ENCODE data around the gene ANKRD11.

The ANKRD11 gene

GRCh38 chr16:89460556-89460955 is 29.8 kb downstream of the ANKRD11 start:
- Histone ChIP-seq H3K4me3 (ENCODE audit: severe bottlenecking) (no peak overlapping the region), H3K9me3 (ENCODE audit: severe bottlenecking) (no peaks in the 10 kb centered on the region), H3K27me3 (ENCODE audit: insufficient read depth, poor library complexity, severe bottlenecking) (no peaks in the 10 kb centered on the region), H3K36me3 (ENCODE audit: low read depth) (peaks cover 12% of the 10 kb centered on the region), H3K27ac (ENCODE audit: poor library complexity, severe bottlenecking) (peak overlapping the region; percentile 87), H3K4me1 (ENCODE audit: insufficient read depth, poor library complexity, severe bottlenecking) (peaks cover 33% of the 10 kb centered on the region)
- DNase-seq (ENCODE audit: low spot score) (no peak), ATAC-seq (ENCODE audit: low read depth) (no peak)
- no peak for TF ChIP-seq CTCF (IDR thresholded peaks at IDR 0.05; ENCODE audit: poor library complexity, severe bottlenecking)

GRCh38 chr16:89458967-89459366 is 31.4 kb downstream of the ANKRD11 start:
- no peak for DNase-seq (ENCODE audit: low spot score)
- H3K4me1 ChIP-seq (ENCODE audit: insufficient read depth, poor library complexity, severe bottlenecking): peaks cover 41% of the 10 kb centered on the region
- H3K36me3 ChIP-seq (ENCODE audit: low read depth): peaks cover 16% of the 10 kb centered on the region
- TF ChIP-seq CTCF (IDR thresholded peaks at IDR 0.05; ENCODE audit: poor library complexity, severe bottlenecking): no peak
- ATAC-seq (ENCODE audit: low read depth): peak; percentile 36
- peak overlapping the region; percentile 87 for H3K27ac ChIP-seq (ENCODE audit: poor library complexity, severe bottlenecking)
- no peaks in the 10 kb centered on the region for H3K27me3 ChIP-seq (ENCODE audit: insufficient read depth, poor library complexity, severe bottlenecking)
- no peak overlapping the region for H3K4me3 ChIP-seq (ENCODE audit: severe bottlenecking)
- no peaks in the 10 kb centered on the region for H3K9me3 ChIP-seq (ENCODE audit: severe bottlenecking)

- Histone ChIP-seq H3K27ac (ENCODE audit: poor library complexity, severe bottlenecking) (peak overlapping the region; percentile 87), H3K4me1 (ENCODE audit: insufficient read depth, poor library complexity, severe bottlenecking) (peaks cover 44% of the 10 kb centered on the region), H3K9me3 (ENCODE audit: severe bottlenecking) (no peaks in the 10 kb centered on the region), H3K36me3 (ENCODE audit: low read depth) (peaks cover 16% of the 10 kb centered on the region), H3K27me3 (ENCODE audit: insufficient read depth, poor library complexity, severe bottlenecking) (no peaks in the 10 kb centered on the region), H3K4me3 (ENCODE audit: severe bottlenecking) (no peak overlapping the region)
- TF ChIP-seq CTCF (IDR thresholded peaks at IDR 0.05; ENCODE audit: poor library complexity, severe bottlenecking): peak; percentile 26
- DNase-seq (ENCODE audit: low spot score) (no peak), ATAC-seq (ENCODE audit: low read depth) (peak; percentile 87)
Observed at GRCh38 chr16:89458551-89458950, 31.8 kb downstream of the ANKRD11 start.

GRCh38 chr16:89456419-89456959 is 33.9 kb downstream of the ANKRD11 start:
- no peak for DNase-seq (ENCODE audit: low spot score)
- TF ChIP-seq CTCF (IDR thresholded peaks at IDR 0.05; ENCODE audit: poor library complexity, severe bottlenecking): no peak
- peaks cover 56% of the 10 kb centered on the region for H3K4me1 ChIP-seq (ENCODE audit: insufficient read depth, poor library complexity, severe bottlenecking)

GRCh38 chr16:89455692-89456091 is 34.7 kb downstream of the ANKRD11 start:
- no peaks in the 10 kb centered on the region for H3K9me3 ChIP-seq (ENCODE audit: severe bottlenecking)
- H3K27ac ChIP-seq (ENCODE audit: poor library complexity, severe bottlenecking): no peak overlapping the region
- H3K4me3 ChIP-seq (ENCODE audit: severe bottlenecking): no peak overlapping the region
- peaks cover 64% of the 10 kb centered on the region for H3K4me1 ChIP-seq (ENCODE audit: insufficient read depth, poor library complexity, severe bottlenecking)
- no peaks in the 10 kb centered on the region for H3K27me3 ChIP-seq (ENCODE audit: insufficient read depth, poor library complexity, severe bottlenecking)
- ATAC-seq (ENCODE audit: low read depth) (no peak), DNase-seq (ENCODE audit: low spot score) (no peak)
- H3K36me3 ChIP-seq (ENCODE audit: low read depth): peaks cover 22% of the 10 kb centered on the region
- no peak for TF ChIP-seq CTCF (IDR thresholded peaks at IDR 0.05; ENCODE audit: poor library complexity, severe bottlenecking)

More at GRCh38 chr16:89456419-89456959, 33.9 kb downstream of the ANKRD11 start:
- no peak overlapping the region for H3K4me3 ChIP-seq (ENCODE audit: severe bottlenecking)
- no peak for ATAC-seq (ENCODE audit: low read depth)
- peaks cover 22% of the 10 kb centered on the region for H3K36me3 ChIP-seq (ENCODE audit: low read depth)
- H3K27me3 ChIP-seq (ENCODE audit: insufficient read depth, poor library complexity, severe bottlenecking): no peaks in the 10 kb centered on the region
- no peak overlapping the region for H3K27ac ChIP-seq (ENCODE audit: poor library complexity, severe bottlenecking)
- H3K9me3 ChIP-seq (ENCODE audit: severe bottlenecking): no peaks in the 10 kb centered on the region
